OCI-LY1 (cell line): Measurements from ENCODE around the gene MBNL2.

Experiments used
- EZH2 ChIP-seq: fragments of 200-600 bp; sonication (generic), shearing (Covaris generic); IDR thresholded peaks from 2 replicates; pipeline ENCODE4 v1.8.0; 2017; ENCODE audit warnings: borderline replicate concordance, mixed run types, mild to moderate bottlenecking, antibody characterized with exemption, low read length, moderate library complexity, mixed read lengths
- TF ChIP-seq, protein P1 (sequence below): fragments of 200-600 bp; sonication (generic), shearing (Covaris generic); IDR thresholded peaks from 2 replicates; pipeline ENCODE4 v1.5.1; 2017; ENCODE audit warnings: mild to moderate bottlenecking, antibody characterized with exemption, low read length, moderate library complexity, mixed read lengths

- TF ChIP-seq, protein P1, sequence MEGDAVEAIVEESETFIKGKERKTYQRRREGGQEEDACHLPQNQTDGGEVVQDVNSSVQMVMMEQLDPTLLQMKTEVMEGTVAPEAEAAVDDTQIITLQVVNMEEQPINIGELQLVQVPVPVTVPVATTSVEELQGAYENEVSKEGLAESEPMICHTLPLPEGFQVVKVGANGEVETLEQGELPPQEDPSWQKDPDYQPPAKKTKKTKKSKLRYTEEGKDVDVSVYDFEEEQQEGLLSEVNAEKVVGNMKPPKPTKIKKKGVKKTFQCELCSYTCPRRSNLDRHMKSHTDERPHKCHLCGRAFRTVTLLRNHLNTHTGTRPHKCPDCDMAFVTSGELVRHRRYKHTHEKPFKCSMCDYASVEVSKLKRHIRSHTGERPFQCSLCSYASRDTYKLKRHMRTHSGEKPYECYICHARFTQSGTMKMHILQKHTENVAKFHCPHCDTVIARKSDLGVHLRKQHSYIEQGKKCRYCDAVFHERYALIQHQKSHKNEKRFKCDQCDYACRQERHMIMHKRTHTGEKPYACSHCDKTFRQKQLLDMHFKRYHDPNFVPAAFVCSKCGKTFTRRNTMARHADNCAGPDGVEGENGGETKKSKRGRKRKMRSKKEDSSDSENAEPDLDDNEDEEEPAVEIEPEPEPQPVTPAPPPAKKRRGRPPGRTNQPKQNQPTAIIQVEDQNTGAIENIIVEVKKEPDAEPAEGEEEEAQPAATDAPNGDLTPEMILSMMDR = no peak
- TF ChIP-seq EZH2 = no peak
These were observed 64.9 kb downstream of the MBNL2 start for GRCh38 chr13:97287047-97287383.
